ENCODE data around the gene PPP1R18.

GRCh38 chr6:30735668-30736314 lies 49.3 kb upstream of the PPP1R18 start:
- TF ChIP-seq CTCF (IDR thresholded peaks at IDR 0.05) (no peak), POLR2A (IDR thresholded peaks at IDR 0.05) (no peak)
